Activated CD4-positive, alpha-beta T cell treated with anti-CD3 and anti-CD28 coated beads, Interleukin-2, Interleukin-6, amounts not matched to agents 100 ng/mL and 50 ng/mL, durations not matched to agents 16 hours and 8 hours (primary cell): ENCODE measurements around the gene JPH2.

Source experiments
- DNase-seq: peaks from one replicate; pipeline ENCODE4 v3.0.0-alpha.2; 2020

JPH2 gene

GRCh38 chr20:44120676-44121425, 66.1 kb downstream of the JPH2 start:
- no peak for DNase-seq

GRCh38 chr20:44118185-44119033, 68.6 kb downstream of the JPH2 start:
- no peak for DNase-seq

- DNase-seq = no peak
Observed at GRCh38 chr20:44117296-44118184, 69.4 kb downstream of the JPH2 start.

- DNase-seq = no peak
Observed at GRCh38 chr20:44115762-44116644, 71.0 kb downstream of the JPH2 start.

GRCh38 chr20:44115181-44115580, 71.8 kb downstream of the JPH2 start:
- no peak for DNase-seq

GRCh38 chr20:44113618-44114376, 73.2 kb downstream of the JPH2 start:
- no peak for DNase-seq

- no peak for DNase-seq
Observed at GRCh38 chr20:44112889-44113617, 73.9 kb downstream of the JPH2 start.

GRCh38 chr20:44112456-44112855, 74.5 kb downstream of the JPH2 start:
- DNase-seq = no peak

GRCh38 chr20:44111712-44112335, 75.2 kb downstream of the JPH2 start:
- DNase-seq = no peak

- no peak for DNase-seq
Observed at GRCh38 chr20:44110816-44111568, 76.0 kb downstream of the JPH2 start.

- no peak for DNase-seq
Observed at GRCh38 chr20:44109951-44110361, 77.0 kb downstream of the JPH2 start.

GRCh38 chr20:44106615-44107014, 80.4 kb downstream of the JPH2 start:
- no peak for DNase-seq

GRCh38 chr20:44104798-44105517, 82.0 kb downstream of the JPH2 start:
- no peak for DNase-seq

- DNase-seq = no peak
Observed at GRCh38 chr20:44102582-44102981, 84.4 kb downstream of the JPH2 start.

GRCh38 chr20:44099832-44100231, 87.2 kb downstream of the JPH2 start:
- no peak for DNase-seq

- DNase-seq = no peak
Observed at GRCh38 chr20:44098657-44099056, 88.3 kb downstream of the JPH2 start.

- no peak for DNase-seq
Observed at GRCh38 chr20:44098256-44098630, 88.7 kb downstream of the JPH2 start.

GRCh38 chr20:44097521-44098255, 89.3 kb downstream of the JPH2 start:
- no peak for DNase-seq
